Tibial nerve (tissue), 3 donors: ENCODE results near the gene CRISPLD2.

Experiments
- POLR2A ChIP-seq, 2 donors: fragments of 450-650 bp; IDR thresholded peaks; one replicate each; pipeline ENCODE4 v1.6.1; 2017; ENCODE audit warnings: antibody characterized with exemption in 2 of 2, mild to moderate bottlenecking in 2 of 2, moderate library complexity in 2 of 2
- TF ChIP-seq, protein P1 (sequence below), 5 experiments: fragments of 200-600 bp in 3 of 5; fragments of 450-650 bp in 2 of 5; sonication (generic) in 3 of 5; IDR thresholded peaks; one replicate each; pipeline ENCODE4 v1.5.1; 2016 to 2019; ENCODE audit warnings: antibody characterized with exemption in 5 of 5, mild to moderate bottlenecking in 3 of 5, moderate library complexity in 2 of 5

DNA sequence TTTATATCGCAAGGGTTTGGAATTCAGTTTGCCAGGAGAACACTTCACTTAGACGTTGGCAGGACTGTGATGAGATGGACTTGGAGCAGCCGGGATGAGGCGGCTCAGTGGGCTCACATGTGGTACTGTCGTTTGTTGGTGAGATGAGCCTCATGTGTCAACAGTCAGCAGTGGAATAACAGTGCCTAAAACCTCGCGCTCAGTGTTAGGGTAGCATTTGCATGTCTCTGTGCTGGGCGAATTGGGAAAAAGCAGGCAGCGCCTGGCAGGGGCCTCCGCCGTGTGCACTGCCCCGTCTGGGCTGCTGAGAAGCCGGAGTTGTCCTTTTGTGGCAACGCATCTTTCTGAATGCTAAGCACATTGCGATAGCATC is 49.7 kb downstream of the CRISPLD2 start:
- TF ChIP-seq, protein P1, sequence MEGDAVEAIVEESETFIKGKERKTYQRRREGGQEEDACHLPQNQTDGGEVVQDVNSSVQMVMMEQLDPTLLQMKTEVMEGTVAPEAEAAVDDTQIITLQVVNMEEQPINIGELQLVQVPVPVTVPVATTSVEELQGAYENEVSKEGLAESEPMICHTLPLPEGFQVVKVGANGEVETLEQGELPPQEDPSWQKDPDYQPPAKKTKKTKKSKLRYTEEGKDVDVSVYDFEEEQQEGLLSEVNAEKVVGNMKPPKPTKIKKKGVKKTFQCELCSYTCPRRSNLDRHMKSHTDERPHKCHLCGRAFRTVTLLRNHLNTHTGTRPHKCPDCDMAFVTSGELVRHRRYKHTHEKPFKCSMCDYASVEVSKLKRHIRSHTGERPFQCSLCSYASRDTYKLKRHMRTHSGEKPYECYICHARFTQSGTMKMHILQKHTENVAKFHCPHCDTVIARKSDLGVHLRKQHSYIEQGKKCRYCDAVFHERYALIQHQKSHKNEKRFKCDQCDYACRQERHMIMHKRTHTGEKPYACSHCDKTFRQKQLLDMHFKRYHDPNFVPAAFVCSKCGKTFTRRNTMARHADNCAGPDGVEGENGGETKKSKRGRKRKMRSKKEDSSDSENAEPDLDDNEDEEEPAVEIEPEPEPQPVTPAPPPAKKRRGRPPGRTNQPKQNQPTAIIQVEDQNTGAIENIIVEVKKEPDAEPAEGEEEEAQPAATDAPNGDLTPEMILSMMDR (IDR thresholded peaks at IDR 0.05): no peak
- TF ChIP-seq POLR2A (IDR thresholded peaks at IDR 0.05): no peak
